Left forelimb (tissue), 1 donor: ENCODE data around the gene MORC1.

Experiments
- DNase-seq: peaks from one replicate; pipeline ENCODE4 v3.0.0-alpha.2; 2018; ENCODE audit warnings: low spot score

Gene MORC1

GRCh38 chr3:109025896-109026295 lies 92.0 kb downstream of the MORC1 start:
- DNase-seq = no peak

GRCh38 chr3:109023656-109024254 lies 94.2 kb downstream of the MORC1 start:
- no peak for DNase-seq

GRCh38 chr3:109023167-109023566 lies 94.8 kb downstream of the MORC1 start:
- DNase-seq = no peak

GRCh38 chr3:109021556-109021955 lies 96.4 kb downstream of the MORC1 start:
- DNase-seq = no peak

GRCh38 chr3:109018828-109019227 lies 99.1 kb downstream of the MORC1 start:
- DNase-seq = no peak

- no peak for DNase-seq
These were observed 112.5 kb downstream of the MORC1 start for GRCh38 chr3:109005443-109005842.

GRCh38 chr3:108998436-108998835 lies 119.5 kb downstream of the MORC1 start:
- DNase-seq = no peak

- no peak for DNase-seq
These were observed 132.1 kb downstream of the MORC1 start for GRCh38 chr3:108985844-108986243.

GRCh38 chr3:108983051-108983450 lies 134.9 kb downstream of the MORC1 start:
- no peak for DNase-seq

- no peak for DNase-seq
These were observed 141.9 kb downstream of the MORC1 start for GRCh38 chr3:108976058-108976457.

GRCh38 chr3:108973019-108973418 lies 144.9 kb downstream of the MORC1 start:
- DNase-seq = no peak

GRCh38 chr3:108972482-108972881 lies 145.5 kb downstream of the MORC1 start:
- no peak for DNase-seq

- no peak for DNase-seq
These were observed 147.4 kb downstream of the MORC1 start for GRCh38 chr3:108970561-108970960.

- DNase-seq = no peak
These were observed 151.2 kb downstream of the MORC1 start for GRCh38 chr3:108966773-108967172.

- no peak for DNase-seq
These were observed 158.9 kb downstream of the MORC1 start for GRCh38 chr3:108959017-108959416.

- no peak for DNase-seq
These were observed 164.2 kb downstream of the MORC1 start, which contains the start of gene GUCA1C for GRCh38 chr3:108953700-108954099. Gene GUCA1C (minus strand): TSS chr3:108953879. CDS start chr3:108953762, 117 bp downstream.

- no peak for DNase-seq
These were observed 164.7 kb downstream of the MORC1 start for GRCh38 chr3:108953210-108953609.

- no peak for DNase-seq
These were observed 166.0 kb downstream of the MORC1 start for GRCh38 chr3:108951820-108952501.

GRCh38 chr3:108947855-108948254 lies 170.1 kb downstream of the MORC1 start:
- no peak for DNase-seq

- DNase-seq = no peak
These were observed 171.3 kb downstream of the MORC1 start for GRCh38 chr3:108946292-108947285.

GRCh38 chr3:108940568-108941263 lies 177.2 kb downstream of the MORC1 start:
- DNase-seq = no peak

- DNase-seq = no peak
These were observed 177.8 kb downstream of the MORC1 start for GRCh38 chr3:108940166-108940565.
